GM19324 (cell line): ENCODE measurements around the gene BCKDK.

Source experiments
- ATAC-seq: cut with Tn5 transposase; IDR thresholded peaks from one replicate; pipeline ENCODE4 v1.9.1; 2021; ENCODE audit warnings: mild to moderate bottlenecking, moderate library complexity; ENCODE audit not compliant: unreplicated experiment, low FRiP score

Gene BCKDK

DNA sequence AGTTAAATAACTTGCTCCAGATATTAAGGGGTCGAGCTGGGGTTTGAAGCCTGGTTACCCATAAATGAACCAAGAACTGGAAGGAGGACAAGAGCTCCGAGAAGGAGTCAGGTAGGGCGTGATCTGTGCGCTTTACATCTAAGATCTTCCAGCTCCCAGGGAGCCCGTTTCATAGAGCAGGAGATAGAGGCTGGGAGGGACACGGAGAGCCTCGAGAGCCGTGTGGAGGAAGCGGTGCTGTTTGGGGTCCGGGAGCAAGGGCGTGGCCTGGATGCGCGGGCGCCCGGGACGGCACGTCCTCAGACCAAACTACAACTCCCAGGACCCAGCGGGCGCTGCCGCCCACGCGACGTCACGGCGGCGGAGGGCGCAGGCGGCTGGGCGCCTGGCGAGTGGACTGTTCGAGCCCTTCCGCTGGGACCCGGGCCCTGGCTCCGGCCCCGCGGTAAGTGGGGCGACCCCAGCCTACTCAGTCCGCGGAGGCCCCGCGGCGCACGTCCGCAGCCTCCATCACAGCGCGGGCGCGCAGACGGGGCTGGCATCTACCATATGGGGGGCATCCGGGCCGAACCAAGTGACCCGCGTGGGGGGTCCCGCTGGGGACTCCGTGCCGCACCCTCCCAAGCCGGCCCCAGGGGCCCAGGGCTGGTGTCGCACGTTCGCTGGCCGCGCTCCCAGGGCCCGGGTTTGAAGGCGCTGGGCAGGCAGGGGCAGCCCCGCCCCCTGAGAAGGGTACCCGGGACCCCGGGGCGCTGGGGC is at the start of gene BCKDK:
Gene BCKDK (plus strand): TSS at position 352 of the 759 bp plus-strand sequence. CDS start 838 bp downstream, outside the sequence.
- ATAC-seq = peak; percentile 83

DNA sequence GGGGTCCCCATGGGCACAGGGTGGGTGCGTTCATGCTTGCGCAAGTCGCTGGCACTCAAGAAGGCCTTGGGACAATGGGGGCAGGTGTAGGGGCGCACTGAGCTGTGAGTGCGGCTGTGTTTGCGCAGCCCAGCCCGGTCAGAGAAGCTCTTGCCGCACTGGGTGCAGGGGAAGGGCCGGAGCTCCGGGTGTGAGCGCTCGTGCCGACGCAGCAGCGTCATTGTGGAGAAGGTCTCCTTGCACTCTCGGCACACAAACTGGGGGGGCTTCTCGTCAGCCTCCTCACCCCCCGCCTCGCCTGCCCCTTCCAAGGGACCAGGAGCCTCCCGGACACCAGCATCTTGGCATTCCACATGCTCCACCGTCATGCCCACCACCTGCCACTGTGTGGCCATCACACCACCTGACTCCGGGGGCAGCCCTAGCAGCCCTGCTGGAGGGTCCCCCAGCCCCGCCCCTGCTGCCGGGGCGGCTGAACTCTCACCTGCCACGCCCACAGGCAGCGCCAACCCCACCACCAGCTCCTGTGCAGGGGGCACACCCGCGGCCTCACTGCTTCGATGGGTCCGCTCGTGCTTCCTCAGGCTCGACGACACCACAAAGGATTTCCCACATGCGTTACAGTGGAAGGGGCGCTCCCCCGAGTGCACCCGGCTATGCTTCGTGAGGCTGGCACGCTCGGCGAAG is 46.9 kb upstream of the BCKDK start:
- no peak for ATAC-seq

DNA sequence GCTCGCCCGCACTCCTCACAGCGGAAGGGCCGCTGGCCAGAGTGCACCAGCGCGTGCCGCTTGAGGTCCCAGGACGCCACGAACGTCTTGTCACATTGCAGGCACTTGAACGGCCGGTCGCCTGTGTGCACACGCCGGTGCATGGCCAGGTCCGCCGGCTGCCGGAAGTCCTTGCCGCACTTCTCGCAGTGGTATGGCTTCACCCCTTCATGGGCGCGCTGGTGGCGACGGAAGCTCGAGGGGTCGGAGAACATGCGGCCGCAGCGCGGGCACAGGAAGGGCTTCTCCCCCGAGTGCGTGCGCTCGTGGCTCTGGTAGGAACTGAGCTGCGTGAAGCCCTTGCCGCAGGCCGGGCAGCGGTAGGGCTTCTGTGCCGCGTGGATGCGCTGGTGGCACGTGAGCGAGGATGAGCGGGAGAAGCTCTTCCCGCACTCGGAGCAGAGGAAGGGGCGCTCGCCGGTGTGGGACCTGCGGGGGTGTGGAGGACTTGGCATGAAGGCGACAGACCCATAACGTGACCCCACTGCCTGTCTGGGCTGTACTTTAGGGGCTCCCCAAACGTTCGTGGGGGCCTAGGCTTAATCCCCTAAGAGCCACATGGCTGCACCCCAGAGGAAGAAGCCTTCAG is 46.3 kb upstream of the BCKDK start:
- ATAC-seq = no peak

DNA sequence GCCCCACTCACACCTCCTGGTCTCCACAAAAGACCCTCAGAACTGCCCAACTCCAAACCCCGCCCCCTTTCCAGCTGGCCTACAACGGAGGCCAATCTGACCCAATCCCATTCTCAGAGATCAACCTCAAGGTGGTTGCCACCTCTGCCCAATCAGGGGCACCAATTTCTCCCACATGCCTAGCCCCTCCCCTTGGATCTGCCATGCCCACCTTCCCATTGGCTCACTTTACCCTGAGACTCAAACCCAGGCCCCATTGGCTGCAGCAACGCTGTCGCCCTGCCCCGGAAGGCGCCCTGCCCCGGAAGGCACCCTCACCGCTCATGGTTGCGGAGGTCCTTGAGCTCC is 44.7 kb upstream of the BCKDK start:
- no peak for ATAC-seq

DNA sequence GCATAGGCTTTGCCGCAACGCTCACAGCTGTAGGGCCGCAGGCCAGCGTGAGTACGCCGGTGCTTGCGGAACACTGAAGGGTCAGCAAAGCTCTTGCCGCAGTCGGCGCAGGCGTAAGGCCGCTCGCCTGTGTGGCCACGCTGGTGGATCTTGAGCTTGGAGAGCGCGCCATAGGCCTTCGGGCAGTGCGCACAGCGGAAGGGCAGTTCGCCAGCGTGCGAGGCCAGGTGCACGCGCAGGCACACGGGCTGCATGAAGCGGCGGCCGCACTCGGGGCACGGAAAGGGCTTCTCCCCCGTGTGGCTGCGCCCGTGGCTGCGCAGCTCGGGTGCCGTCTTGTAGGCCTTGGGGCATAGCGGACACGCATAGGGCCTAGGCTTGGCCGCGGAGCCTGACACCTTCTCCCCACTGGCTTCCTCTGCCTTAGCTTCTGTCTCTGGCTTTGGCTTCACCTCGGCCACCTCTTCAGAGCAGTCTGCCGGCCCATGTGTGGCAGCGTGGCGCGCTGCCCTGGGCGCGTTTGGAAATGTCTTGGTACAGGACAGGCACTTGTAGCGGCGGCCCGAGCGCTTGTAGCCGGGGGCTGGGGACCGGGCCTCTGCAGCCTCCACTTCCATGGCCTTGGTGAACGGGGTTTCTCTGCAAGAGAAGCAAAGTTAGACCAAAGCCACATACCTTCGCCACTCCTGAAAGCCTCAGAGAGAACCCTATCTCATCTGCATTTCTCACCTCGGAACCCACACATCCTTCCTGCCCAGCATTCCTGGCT is 44.2 kb upstream of the BCKDK start:
- ATAC-seq = no peak

DNA sequence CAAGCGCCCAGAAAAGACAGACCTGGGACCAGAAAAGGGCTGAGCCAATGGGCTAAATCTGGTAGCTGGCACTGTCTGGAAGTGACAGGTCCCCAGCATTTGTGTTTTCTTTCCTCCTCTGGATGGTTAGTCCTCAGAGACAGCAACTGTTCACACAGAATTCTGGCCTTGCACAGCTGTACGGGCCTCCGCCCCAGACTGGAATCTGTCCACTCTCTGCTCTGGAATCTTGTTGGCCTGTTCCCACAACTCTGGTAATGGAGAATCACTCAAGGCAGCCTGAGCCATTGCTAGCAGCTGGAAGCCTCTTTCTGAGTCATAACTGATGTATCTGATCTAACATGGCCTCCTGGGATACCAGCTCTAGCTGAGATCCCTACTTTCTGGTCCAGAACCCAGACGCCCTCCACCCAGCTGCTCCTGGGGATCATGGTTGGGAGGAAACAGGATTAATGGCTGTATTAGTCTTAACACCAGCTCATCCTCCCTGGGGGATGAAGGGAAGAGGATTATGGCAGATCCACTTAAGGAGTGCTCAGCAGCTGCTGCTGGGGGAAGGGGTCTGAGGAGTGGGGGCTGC is 43.2 kb upstream of the BCKDK start:
- no peak for ATAC-seq

DNA sequence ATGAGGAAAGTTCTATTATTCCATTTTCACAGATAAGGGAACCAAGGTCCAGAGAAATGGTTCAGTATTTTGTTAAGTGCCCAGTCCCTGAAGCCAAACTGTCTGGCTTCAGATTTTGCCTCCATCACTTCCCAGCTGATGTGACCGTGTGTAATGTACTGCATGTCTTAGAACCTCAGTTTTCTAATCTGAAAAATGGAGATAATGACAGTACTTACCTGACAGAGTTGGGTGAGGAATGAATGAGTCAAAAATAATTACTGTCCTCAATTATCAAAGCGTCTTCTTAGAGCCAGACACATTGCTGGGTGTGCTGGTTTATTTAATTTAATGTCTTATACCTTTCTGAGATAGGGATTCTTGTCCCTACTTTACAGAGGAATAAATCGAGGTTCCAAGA is 40.8 kb upstream of the BCKDK start:
- ATAC-seq = no peak

DNA sequence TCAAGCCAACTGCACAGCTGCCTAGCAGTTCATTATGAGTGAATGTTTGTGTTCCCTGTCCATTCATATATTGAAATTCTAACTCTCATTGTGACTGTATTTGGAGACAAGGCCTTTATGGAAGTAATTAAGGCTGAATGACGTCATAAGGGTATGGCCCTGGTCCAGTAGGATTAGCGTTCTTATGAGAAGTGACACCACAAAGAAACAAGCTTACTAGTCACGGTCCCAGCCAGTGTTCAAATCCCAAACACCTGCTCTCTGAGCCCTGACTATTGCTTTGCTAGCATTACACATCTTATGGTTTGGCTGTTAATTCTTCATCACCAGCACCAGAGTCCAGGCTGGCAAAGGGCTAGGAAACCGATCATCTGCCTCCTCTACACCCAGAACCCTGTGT is 36.3 kb upstream of the BCKDK start:
- ATAC-seq = no peak

DNA sequence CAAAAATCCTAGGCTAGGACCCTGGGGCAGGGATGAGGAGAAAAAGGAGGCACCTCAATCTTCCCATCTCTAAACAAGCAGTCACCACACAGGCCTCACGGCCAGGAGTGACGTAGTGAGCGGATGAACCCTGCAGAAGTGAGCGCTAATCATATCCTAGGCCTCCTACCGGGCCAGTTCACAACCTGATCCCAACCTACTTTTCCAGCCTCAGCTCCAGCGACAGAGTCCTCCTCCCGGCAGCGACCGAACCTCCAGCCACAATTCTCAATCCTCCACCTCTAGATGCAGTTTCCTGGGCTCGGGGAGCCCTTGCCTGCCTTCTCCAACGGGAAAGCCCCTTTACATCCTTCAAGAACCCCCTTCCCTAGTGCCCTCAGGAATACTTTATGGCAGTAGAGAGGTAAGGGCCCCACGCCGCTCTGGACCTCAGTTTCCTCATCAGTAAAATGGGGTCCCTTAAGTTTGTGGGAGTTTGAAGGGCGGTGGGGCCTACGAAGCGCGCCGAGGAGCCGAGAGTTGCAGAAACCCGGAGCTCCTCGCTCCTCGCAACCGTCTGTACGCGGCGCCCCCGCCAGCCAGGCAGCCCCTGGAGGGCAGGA is 35.5 kb upstream of the BCKDK start:
- ATAC-seq = no peak

DNA sequence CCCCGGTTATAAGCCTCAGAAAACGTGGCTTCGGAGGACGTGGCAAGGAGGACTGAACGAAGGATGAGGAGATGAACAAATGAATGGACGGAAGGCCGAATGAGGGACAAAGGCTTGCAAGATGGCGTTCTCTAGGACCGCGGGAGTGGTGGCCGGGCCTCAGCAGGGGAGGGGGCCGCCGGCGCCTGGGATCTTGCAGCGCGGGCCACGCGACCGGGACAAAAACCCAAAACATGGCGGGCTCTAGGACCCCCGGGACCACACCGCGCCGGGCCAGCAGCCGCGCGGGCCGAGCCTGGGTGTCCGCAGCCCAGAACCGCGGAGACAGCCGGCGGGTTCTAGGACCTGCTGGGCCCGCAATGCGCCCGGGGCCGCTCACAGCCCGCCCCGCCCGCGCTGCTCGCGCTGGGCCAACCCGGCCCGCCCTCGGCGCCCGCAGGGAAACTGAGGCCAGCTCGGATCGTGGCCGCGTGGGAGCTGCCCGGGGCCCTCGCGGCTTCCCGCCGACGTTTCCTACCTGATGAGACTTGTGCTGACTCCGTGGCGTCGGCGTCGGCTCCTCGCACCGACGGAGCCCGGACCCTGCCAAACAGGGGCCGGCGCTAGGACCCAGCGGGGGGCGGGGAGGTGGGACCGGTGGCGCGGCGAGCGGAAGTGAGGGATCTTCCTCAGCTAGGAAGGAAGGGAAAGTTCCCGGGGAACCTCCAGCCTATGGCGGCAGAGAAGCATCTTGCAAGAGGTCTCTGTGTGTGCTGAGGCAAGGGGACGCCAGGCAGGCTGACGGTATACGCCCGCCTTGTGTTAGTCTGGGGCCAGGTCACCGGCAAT is 34.8 kb upstream of the BCKDK start:
- peak; percentile 60 for ATAC-seq

DNA sequence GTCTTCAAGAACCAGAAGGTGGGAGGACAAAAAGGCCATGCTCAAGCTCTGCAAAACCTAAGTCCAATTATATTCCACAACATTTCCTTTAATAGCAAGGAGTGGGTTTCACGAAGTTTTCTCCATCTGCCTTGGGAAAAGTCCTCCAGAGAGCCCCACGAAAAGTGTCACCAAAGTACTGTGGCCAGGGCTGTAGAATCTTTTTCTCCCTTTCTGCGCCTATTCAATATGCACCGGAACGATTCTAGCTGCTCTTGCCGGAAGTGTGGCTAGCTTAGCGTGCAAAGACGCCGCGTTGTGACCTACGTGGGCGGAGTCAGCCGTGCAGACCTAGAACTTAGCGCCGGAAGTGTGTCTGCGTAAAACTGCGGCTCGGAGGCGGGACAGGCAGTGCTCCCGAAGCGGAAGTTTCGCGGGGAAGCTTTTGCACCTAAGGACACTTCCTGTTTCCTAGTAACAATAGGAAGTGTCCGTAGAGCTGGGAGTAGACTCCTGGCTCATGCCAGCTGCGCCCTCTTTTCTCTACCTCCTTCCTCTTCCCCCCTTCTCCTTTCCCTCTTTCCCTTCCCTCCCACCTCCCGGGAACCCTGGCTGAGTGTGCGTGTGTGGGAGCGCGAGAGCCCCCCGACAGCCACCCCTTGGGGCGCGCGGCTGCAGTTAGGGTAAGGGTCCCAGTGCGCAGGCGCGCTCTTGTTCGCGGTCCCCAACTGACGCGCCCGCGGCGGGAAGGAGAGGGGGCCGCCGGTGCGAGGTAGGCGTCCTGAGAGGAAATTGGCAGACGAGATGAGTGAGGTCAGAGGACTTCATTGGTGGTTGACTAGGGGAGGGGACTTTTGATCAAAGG is 34.0 kb upstream of the BCKDK start, which contains the start of the genes ZNF646 and ZNF668:
Gene ZNF646 (plus strand): TSS at position 453 of the 844 bp plus-strand sequence. CDS start 1,903 bp downstream, outside the sequence.
Gene ZNF668 (minus strand): TSS at position 271 of the 844 bp plus-strand sequence. CDS start 9,781 bp downstream, outside the sequence.
- ATAC-seq = peak; percentile 81

DNA sequence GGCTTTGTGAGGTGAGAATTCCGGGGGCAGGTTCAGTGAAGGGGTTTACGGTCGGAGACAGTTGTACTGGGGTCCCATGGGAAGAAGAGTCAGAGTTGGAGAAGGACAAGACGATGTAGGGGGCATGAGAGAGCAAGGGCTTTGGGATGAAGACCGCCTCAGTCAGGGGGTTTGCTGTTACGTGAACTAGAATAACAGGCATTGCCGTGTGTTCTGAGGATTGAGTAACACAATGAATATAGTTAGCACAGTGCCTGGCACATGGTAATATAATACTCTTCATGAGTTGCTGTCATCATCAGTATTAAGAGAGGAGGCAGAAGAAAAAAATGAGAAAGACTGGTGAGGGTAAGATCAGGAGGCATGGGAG is 33.4 kb upstream of the BCKDK start:
- ATAC-seq = no peak

DNA sequence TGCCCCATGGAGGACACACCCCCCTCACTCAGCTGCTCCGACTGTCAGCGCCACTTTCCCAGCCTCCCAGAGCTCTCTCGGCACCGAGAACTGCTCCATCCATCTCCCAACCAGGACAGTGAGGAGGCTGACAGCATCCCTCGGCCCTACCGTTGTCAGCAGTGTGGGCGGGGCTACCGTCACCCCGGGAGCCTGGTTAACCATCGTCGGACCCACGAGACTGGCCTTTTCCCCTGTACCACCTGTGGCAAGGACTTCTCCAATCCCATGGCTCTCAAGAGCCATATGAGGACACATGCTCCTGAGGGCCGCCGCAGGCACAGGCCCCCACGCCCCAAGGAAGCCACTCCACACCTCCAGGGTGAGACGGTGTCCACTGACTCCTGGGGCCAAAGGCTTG is 31.9 kb upstream of the BCKDK start:
- no peak for ATAC-seq

DNA sequence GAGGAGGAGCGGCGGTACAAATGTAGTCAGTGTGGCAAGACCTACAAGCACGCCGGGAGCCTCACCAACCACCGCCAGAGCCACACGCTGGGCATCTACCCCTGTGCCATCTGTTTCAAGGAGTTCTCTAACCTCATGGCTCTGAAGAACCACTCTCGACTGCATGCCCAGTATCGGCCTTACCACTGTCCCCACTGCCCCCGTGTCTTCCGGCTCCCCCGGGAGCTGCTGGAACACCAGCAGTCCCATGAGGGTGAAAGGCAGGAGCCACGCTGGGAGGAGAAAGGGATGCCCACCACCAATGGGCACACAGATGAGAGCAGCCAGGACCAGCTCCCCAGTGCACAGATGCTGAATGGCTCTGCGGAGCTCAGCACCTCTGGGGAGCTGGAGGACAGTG is 31.2 kb upstream of the BCKDK start:
- ATAC-seq = no peak

DNA sequence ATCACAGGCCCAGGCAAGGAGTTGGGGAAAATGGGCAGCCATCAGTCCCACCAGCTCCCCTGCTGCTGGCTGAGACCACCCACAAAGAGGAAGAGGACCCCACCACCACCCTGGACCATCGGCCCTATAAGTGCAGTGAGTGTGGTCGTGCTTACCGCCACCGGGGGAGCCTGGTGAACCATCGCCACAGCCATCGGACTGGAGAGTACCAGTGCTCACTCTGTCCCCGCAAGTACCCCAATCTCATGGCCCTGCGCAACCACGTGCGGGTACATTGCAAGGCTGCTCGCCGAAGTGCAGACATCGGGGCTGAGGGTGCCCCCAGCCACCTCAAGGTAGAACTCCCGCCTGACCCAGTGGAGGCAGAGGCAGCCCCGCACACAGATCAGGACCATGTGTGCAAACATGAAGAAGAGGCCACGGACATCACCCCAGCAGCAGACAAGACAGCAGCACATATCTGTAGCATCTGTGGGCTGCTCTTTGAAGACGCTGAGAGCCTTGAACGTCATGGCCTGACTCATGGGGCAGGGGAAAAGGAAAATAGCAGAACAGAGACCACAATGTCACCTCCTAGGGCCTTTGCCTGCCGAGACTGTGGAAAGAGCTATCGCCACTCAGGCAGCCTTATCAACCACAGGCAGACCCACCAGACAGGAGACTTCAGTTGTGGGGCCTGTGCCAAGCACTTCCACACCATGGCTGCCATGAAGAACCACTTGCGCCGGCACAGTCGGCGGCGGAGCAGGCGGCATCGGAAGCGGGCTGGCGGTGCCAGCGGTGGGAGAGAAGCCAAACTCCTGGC is 30.4 kb upstream of the BCKDK start:
- no peak for ATAC-seq

DNA sequence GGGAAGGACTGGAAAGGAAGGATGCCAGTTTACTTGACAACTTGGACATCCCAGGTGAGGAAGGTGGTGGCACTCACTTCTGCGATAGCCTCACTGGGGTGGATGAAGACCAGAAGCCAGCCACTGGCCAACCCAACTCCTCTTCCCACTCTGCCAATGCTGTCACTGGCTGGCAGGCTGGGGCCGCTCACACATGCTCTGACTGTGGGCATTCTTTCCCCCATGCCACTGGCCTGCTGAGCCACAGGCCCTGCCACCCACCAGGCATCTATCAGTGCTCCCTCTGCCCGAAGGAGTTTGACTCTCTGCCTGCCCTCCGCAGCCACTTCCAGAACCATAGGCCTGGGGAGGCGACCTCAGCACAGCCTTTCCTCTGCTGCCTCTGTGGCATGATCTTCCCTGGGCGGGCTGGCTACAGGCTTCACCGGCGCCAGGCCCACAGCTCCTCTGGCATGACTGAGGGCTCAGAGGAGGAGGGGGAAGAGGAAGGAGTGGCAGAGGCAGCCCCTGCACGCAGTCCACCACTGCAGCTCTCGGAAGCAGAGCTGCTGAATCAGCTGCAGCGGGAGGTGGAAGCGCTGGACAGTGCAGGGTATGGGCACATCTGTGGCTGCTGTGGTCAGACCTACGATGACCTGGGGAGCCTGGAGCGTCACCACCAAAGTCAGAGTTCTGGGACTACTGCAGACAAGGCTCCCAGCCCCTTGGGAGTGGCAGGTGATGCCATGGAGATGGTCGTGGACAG is 29.4 kb upstream of the BCKDK start:
- no peak for ATAC-seq
